ENCODE measurements around the gene SMYD3.

DNA sequence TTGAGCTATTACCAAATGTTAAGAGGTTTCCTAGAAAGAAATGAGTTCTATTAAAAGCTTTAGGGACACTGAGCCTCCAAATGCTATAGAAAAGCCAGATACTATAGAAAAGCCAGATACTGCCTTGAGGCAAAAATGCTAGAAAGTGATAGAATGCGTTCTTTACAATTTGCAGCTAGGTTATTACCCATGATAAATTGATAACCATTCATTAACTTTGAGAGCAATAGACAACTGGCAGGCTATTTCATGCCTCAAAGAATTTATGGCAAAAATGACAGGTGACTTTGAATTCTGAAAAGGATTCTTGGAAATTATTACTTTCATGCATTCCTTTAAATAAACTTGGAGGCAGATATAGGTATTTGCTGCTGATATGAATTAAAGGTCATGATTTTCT, 51.6 kb downstream of the SMYD3 start:
- TF ChIP-seq POLR2AphosphoS5 (IDR thresholded peaks at IDR 0.05; ENCODE audit: low read depth, low read length) (no peak), SIN3A (IDR thresholded peaks at IDR 0.05; ENCODE audit: borderline replicate concordance, insufficient read depth, low read depth, low read length) (no peak)
- TF ChIP-seq, protein P1, sequence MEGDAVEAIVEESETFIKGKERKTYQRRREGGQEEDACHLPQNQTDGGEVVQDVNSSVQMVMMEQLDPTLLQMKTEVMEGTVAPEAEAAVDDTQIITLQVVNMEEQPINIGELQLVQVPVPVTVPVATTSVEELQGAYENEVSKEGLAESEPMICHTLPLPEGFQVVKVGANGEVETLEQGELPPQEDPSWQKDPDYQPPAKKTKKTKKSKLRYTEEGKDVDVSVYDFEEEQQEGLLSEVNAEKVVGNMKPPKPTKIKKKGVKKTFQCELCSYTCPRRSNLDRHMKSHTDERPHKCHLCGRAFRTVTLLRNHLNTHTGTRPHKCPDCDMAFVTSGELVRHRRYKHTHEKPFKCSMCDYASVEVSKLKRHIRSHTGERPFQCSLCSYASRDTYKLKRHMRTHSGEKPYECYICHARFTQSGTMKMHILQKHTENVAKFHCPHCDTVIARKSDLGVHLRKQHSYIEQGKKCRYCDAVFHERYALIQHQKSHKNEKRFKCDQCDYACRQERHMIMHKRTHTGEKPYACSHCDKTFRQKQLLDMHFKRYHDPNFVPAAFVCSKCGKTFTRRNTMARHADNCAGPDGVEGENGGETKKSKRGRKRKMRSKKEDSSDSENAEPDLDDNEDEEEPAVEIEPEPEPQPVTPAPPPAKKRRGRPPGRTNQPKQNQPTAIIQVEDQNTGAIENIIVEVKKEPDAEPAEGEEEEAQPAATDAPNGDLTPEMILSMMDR (IDR thresholded peaks at IDR 0.05): no peak
- TF ChIP-seq, protein P2, sequence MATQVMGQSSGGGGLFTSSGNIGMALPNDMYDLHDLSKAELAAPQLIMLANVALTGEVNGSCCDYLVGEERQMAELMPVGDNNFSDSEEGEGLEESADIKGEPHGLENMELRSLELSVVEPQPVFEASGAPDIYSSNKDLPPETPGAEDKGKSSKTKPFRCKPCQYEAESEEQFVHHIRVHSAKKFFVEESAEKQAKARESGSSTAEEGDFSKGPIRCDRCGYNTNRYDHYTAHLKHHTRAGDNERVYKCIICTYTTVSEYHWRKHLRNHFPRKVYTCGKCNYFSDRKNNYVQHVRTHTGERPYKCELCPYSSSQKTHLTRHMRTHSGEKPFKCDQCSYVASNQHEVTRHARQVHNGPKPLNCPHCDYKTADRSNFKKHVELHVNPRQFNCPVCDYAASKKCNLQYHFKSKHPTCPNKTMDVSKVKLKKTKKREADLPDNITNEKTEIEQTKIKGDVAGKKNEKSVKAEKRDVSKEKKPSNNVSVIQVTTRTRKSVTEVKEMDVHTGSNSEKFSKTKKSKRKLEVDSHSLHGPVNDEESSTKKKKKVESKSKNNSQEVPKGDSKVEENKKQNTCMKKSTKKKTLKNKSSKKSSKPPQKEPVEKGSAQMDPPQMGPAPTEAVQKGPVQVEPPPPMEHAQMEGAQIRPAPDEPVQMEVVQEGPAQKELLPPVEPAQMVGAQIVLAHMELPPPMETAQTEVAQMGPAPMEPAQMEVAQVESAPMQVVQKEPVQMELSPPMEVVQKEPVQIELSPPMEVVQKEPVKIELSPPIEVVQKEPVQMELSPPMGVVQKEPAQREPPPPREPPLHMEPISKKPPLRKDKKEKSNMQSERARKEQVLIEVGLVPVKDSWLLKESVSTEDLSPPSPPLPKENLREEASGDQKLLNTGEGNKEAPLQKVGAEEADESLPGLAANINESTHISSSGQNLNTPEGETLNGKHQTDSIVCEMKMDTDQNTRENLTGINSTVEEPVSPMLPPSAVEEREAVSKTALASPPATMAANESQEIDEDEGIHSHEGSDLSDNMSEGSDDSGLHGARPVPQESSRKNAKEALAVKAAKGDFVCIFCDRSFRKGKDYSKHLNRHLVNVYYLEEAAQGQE (IDR thresholded peaks at IDR 0.05; ENCODE audit: insufficient read depth in 1 of 2, low read depth in 2 of 2, low read length in 1 of 2): no peak

Measured in Panc1 (cell line).